ENCODE results near the gene TMEM38B.
"Not testable (repeated sequence)": the region's sequence is repeated elsewhere in the genome, so short reads cannot be mapped to it uniquely, and the experiment has no call there.

Gene TMEM38B

GRCh38 chr9:105728230-105728629 lies 33.9 kb downstream of the TMEM38B start:
- DNase-seq: not testable (repeated sequence)

GRCh38 chr9:105731420-105731819 lies 37.1 kb downstream of the TMEM38B start:
- not testable (repeated sequence) for DNase-seq

- DNase-seq: no peak
Observed at GRCh38 chr9:105735366-105735765, 41.0 kb downstream of the TMEM38B start.

GRCh38 chr9:105737205-105737604 lies 42.9 kb downstream of the TMEM38B start:
- no peak for DNase-seq

DNA sequence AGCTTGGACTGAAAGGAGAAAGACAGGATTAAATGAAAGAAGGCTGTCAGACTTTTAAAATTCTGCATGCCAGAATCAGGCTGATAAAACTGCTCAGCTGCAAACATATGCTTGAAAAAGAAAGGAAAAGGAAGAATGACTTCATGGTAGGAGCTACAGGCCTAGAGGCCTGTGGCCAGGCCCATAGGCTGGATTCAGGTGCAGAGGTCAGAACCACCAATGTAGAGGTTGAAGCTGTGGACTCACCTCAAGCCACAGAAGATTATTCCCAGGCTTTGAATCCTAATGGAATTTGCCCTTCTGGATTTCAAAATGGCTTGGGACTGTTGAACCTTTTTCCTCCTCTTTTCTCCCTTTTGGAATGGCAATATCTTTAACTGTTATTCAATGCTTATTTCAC lies 47.7 kb downstream of the TMEM38B start:
- DNase-seq: no peak

DNA sequence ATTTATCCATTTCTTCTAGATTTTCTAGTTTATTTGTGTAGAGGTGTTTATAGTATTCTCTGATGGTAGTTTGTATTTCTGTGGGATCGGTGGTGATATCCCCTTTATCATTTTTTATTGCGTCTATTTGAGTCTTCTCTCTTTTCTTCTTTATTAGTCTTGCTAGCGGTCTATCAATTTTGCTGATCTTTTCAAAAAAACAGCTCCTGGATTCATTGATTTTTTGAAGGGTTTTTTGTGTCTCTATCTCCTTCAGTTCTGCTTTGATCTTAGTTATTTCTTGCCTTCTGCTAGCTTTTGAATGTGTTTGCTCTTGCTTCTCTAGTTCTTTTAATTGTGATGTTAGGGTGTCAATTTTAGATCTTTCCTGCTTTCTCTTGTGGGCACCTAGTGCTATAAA lies 53.0 kb downstream of the TMEM38B start:
- not testable (repeated sequence) for DNase-seq

DNA sequence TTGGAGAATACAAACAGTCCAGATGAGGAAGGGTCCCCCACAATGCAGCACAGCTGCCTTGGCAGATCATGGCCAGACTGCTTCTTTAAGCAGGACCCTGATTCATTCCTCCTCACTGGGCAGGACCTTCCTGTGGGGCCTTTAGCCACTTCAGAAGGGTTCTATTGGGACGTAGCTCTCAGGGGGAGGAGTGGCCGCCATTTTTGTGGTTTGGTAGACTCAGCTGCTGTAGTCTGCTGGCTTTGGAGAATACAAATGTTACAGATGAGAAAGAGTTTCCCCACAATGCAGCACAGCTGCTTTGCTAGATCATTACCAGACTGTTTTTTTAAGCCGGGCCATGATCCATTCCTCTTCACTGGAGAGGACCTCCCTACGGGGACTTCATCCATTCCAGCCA lies 57.4 kb downstream of the TMEM38B start:
- DNase-seq: no peak

- DNase-seq: no peak
Observed at GRCh38 chr9:105757496-105758251, 63.3 kb downstream of the TMEM38B start.

GRCh38 chr9:105760053-105760452 lies 65.7 kb downstream of the TMEM38B start:
- no peak for DNase-seq

DNA sequence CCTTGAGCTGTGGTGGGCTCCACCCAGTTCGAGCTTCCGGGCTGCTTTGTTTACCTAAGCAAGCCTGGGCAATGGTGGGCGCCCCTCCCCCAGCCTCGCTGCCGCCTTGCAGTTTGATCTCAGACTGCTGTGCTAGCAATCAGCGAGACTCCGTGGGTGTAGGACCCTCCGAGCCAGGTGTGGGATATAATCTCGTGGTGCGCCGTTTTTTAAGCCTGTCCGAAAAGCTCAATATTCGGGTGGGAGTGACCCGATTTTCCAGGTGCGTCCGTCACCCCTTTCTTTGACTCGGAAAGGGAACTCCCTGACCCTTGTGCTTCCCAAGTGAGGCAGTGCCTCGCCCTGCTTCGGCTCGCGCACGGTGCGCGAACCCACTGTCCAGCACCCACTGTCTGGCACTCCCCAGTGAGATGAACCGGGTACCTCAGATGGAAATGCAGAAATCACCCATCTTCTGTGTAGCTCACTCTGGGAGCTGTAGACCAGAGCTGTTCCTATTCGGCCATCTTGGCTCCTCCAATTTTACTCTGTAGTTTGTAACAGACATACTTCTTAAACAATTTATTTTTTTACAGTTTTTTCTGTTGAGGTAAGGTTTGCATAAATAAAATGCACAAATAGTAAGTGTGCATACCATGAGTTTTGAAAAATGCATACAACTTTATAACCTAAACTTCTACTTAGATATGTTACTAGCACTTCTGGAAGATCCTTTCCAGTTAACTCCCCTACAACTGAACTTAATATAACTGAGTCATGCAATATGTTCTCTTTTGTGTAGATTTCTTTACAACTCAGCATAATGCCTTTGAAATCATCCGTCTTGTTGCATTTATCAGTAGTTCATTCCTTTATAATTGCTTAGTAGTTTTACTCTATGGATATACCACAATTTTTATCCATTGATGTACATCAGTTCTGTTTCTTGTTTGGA lies 88.5 kb downstream of the TMEM38B start:
- not testable (repeated sequence) for DNase-seq

GRCh38 chr9:105783495-105783872 lies 89.1 kb downstream of the TMEM38B start:
- not testable (repeated sequence) for DNase-seq

DNA sequence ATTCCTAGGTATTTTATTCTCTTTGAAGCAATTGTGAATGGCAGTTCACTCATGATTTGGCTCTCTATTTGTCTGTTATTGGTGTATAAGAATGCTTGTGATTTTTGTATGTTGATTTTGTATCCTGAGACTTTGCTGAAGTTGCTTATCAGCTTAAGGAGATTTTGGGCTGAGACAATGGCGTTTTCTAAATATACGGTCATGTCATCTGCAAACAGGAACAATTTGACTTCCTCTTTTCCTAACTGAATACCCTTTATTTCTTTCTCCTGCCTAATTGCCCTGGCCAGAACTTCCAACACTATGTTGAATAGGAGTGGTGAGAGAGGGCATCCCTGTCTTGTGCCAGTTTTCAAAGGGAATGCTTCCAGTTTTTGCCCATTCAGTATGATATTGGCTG lies 92.5 kb downstream of the TMEM38B start:
- DNase-seq: not testable (repeated sequence)

GRCh38 chr9:105816202-105816744 lies 121.9 kb downstream of the TMEM38B start:
- DNase-seq: no peak

DNA sequence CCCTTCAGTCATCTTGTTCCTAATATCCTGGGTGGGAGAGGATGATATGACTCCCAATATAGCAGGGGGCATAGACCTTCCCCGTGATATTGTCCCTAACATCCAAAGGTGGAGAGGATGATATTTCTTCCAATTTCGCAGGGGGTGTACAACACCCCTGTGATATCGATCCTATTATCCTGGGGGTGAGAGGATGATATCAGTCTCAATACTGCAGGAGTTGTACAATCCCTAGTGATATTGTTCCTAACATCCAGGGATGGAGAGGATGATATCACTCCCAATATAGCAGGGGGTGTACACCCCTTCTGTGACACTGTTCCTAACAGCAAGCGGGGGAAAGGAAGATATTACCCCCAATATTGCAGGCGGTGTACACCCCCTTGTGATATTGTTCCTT lies 122.6 kb downstream of the TMEM38B start:
- no peak for DNase-seq

DNA sequence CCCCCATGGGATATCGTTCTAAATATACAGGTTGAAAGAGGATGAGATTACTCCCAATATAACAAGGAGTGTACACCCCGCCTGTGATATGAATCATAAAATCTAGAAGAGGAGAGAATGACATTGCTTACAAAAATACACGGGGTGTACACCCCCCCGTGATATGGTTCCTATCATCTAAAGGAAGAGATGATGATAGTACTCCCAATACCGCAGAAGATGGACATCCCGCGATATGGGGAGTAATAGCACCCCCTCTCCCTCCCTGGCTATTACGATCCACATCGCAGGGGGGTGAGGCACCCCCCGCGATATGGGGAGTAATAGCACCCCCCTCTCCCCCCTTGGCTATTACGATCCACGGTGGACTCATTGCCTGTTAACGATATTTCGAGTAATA lies 124.6 kb downstream of the TMEM38B start:
- no peak for DNase-seq

GRCh38 chr9:105822814-105823213 lies 128.5 kb downstream of the TMEM38B start:
- DNase-seq: no peak
